Amygdala (tissue), 56 donors: ENCODE measurements around the gene NINJ1.
A peak's percentile ranks its signal among the peaks of the same experiment; 100 is the strongest.
"Not testable (repeated sequence)": the region's sequence is repeated elsewhere in the genome, so short reads cannot be mapped to it uniquely, and the experiment has no call there.

Experiments used
- DNase-seq, 56 donors: peaks; one replicate each; lab custom pipeline; 2025; lab: John Stamatoyannopoulos, UW

Gene NINJ1

DNA sequence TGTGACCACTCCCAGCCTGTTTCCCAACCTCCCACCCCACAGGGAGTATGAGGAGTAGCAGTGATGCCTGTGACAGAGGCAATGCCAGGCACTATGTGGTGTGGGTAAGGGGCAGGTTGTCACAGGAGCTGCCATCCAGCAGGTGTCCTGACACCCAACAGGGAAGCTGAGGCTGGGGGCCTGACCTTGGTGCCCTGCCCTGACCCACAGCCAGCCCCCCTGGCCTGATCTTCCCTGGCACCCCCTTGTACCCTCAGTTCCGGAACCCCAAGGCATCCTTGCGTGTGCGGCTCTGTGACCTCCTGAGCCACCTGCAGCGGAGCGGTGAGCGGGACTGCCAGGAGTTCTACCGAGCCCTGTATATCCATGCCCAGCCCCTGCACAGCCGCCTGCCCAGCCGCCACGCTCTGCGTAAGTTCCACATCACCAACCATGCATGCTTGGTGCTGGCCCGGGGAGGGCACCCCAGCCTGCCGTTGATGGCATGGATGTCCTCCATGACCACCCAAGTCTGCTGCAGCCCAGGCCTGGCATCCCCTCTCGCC, 23.7 kb downstream of the NINJ1 start:
- DNase-seq: no peak

DNA sequence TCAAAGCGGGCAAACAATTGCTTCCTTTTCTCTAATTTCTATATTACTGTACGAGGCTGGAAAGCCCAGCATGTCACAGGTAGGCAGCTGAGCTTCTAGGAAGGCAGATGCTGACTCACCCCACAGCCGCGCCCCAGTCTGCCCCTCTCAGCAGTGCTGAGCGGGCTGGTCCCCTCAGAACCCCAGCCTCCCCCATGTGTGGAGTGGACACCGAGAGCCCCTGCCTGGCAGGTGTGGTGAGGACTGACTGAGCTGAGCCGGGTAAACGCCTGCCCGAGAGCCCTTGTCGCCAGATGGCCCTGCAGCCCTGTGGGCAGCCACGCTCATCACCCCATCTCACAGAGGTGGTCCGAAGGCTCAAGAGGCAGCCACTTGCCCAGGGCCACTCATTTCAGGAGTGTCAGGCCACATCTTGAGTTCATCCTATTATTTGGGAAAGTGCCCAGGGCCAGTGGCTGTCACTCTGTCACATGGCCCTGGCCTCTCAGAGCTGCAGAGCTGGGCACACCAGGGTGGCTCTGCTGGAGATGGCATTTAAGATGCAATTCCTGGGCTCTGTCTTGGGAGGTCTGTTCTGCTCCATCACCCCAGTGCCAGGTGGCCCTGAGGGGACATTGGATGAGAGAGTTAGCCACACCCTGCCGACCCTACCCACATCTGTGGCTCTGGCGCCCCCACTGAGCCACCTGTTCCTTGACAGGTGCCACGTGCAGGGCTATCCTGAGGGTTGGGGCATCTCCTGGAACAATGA, 25.6 kb downstream of the NINJ1 start:
- DNase-seq: no peak

DNA sequence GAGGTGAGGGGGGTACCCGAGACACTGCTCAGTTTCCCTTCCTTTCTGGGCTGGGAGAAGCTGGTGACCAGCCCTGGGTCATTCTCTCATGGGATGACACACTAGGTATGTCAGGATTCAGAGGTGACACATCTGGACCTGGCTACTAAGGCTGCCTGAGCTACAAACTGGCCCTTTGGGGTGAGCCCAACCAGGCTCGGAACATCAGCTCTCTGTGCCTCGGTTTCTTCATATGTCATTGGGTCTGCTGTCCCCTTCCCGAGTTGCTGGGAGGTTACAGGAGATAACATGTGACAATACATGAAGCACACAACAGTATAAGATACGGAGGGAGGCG, 26.3 kb downstream of the NINJ1 start:
- no peak for DNase-seq

DNA sequence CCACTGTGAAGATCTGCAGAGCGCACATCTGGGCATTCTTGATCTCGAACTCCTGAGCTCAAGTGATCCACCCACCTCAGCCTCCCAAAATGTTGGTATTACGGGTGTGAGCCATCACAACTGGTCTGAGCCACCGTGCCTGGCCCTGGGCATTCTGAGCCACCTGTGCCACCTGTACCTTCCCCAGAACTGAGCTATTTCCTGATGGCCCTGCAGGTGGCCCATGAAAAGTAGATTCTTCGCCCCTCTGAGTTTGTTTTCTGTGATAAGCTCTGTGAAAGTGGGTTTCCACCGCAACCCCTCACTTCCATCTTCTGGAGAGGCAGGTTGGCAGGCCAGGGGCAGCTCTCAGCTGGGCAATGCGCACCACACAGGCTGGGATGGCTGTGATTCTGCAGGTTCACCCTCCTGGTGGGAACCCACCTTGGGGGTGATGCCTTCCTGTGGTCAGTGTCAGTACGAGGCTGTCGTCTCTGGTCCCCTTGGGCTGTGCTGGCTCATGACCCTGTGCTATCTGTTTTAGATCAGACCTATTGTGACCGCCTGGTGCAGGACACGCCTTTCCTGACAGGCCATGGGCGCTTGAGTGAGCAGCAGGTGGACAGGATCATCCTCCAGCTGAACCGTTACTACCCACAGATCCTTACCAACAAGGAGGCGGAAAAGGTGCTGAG, 26.8 kb downstream of the NINJ1 start:
- no peak for DNase-seq

- no peak for DNase-seq
Observed at GRCh38 chr9:93105620-93106019, 28.4 kb downstream of the NINJ1 start.

DNA sequence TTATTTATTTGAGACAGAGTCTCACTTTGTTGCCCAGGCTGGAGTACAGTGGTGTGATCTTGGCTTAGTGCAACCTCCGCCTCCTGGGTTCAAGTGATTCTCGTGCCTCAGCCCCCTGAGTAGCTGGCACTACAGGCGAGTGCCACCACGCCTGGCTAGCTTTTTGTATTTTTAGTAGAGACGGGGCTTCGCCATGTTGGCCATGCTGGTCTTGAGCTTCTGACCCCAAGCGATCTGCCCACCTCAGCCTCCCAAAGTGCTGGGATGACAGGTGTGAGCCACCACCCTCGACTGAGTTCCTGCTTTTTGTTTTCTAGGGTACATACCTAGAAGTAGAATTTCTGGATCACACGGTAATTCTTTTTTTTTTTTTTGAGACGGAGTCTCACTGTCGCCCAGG, 33.0 kb downstream of the NINJ1 start:
- not testable (repeated sequence) for DNase-seq

DNA sequence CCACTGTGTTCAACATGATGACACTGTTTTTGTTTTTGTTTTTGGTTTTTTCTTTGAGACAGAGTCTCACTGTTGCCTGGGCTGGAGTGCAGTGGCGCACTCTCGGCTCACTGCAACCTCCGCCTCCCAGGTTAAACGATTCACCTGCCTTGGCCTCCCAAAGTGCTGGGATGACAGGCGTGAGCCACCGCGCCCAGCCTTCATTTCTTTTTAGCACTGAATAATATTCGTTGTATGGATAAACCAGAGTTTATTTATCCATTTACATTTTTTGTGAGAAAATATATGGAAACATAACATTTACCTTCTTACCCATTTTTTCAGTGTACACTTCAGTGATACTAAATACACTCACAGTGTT, 33.8 kb downstream of the NINJ1 start:
- DNase-seq: no peak

- DNase-seq: no peak
Observed at GRCh38 chr9:93099551-93100275, 34.3 kb downstream of the NINJ1 start.

- DNase-seq: peak in 50 of 56 donors; percentile 21 to 90 (median 70)
Observed at GRCh38 chr9:93098236-93098946, 35.7 kb downstream of the NINJ1 start.

DNA sequence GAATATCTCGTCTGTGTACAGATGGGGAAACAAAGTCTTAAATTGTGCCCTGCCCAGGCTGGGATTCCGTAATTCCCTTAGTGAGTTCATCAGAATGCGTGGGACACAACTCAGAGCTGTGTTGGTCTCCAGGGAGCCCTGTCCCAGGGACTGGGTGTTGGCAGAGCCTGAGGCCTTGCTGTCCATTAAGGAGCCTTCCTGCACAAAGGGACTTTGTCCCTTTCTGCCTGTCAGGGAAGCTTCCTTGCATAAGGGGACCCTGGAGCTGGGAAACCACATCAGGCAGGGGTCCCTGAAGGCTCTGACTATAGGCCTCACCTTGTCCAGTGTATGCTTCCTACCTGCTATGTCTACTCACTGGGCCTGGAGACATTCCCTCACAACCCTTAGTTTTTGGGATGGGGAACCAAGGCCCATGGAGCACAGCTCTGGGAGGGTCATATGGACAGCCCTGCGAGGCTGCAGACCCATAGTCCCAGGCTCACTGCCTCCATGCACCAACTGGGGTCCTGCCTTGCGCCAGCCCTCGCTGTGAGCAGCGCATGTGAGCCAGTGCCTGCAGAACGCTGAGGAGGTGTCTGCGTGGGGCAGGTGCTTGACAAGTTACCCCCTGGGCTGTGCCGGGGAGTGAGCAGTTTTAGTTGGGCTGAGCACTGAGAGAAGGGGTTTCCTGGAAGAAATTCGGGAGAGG, 36.4 kb downstream of the NINJ1 start:
- DNase-seq: peak in 35 of 56 donors; percentile 11 to 81 (median 44)

- peak in 2 of 56 donors; percentile 48 to 62 for DNase-seq
Observed at GRCh38 chr9:93096811-93097382, 37.2 kb downstream of the NINJ1 start.

GRCh38 chr9:93096131-93096802, 37.8 kb downstream of the NINJ1 start, which contains the start of gene CARD19:
CARD19 (plus strand) TSS chr9:93096217; CDS start chr9:93096346, 129 bp downstream.
- DNase-seq: peak in 21 of 56 donors; percentile 27 to 86 (median 58)

GRCh38 chr9:93095205-93096130, 38.6 kb downstream of the NINJ1 start:
- peak; percentile 40 to 100 (median 99) for DNase-seq

- peak in 30 of 56 donors; percentile 16 to 70 (median 38) for DNase-seq
Observed at GRCh38 chr9:93094658-93095204, 39.3 kb downstream of the NINJ1 start.

GRCh38 chr9:93093877-93094657, 40.0 kb downstream of the NINJ1 start:
- no peak for DNase-seq

GRCh38 chr9:93093127-93093876, 40.7 kb downstream of the NINJ1 start:
- no peak for DNase-seq
